HG03439 (cell line): ENCODE data around the gene LRMDA.
"Not testable (repeated sequence)": the region's sequence is repeated elsewhere in the genome, so short reads cannot be mapped to it uniquely, and the experiment has no call there.

ENCODE experiments used
- ATAC-seq: cut with Tn5 transposase; IDR thresholded peaks from one replicate; pipeline ENCODE4 v1.9.1; 2021; ENCODE audit warnings: mild to moderate bottlenecking, moderate library complexity; ENCODE audit not compliant: unreplicated experiment

The LRMDA gene

GRCh38 chr10:75605096-75605495 lies 173.7 kb downstream of the LRMDA start:
- no peak for ATAC-seq

- not testable (repeated sequence) for ATAC-seq
These were observed 174.4 kb downstream of the LRMDA start for GRCh38 chr10:75605795-75606194.

- no peak for ATAC-seq
These were observed 174.9 kb downstream of the LRMDA start for GRCh38 chr10:75606203-75606779.

- no peak for ATAC-seq
These were observed 176.2 kb downstream of the LRMDA start for GRCh38 chr10:75607576-75607975.

GRCh38 chr10:75610183-75610582 lies 178.8 kb downstream of the LRMDA start:
- no peak for ATAC-seq

GRCh38 chr10:75611172-75611992 lies 180.0 kb downstream of the LRMDA start:
- no peak for ATAC-seq

- ATAC-seq, result no peak
These were observed 180.6 kb downstream of the LRMDA start for GRCh38 chr10:75611993-75612372.

- no peak for ATAC-seq
These were observed 181.7 kb downstream of the LRMDA start for GRCh38 chr10:75612904-75613684.

- ATAC-seq, result no peak
These were observed 182.5 kb downstream of the LRMDA start for GRCh38 chr10:75613685-75614504.

GRCh38 chr10:75616076-75616475 lies 184.7 kb downstream of the LRMDA start:
- ATAC-seq, result no peak

GRCh38 chr10:75616874-75617478 lies 185.6 kb downstream of the LRMDA start:
- ATAC-seq, result no peak

- ATAC-seq, result no peak
These were observed 186.2 kb downstream of the LRMDA start for GRCh38 chr10:75617485-75618155.

GRCh38 chr10:75619635-75620034 lies 188.2 kb downstream of the LRMDA start:
- no peak for ATAC-seq

GRCh38 chr10:75620356-75620755 lies 188.9 kb downstream of the LRMDA start:
- no peak for ATAC-seq

- not testable (repeated sequence) for ATAC-seq
These were observed 189.6 kb downstream of the LRMDA start for GRCh38 chr10:75621003-75621402.

GRCh38 chr10:75622503-75622902 lies 191.1 kb downstream of the LRMDA start:
- no peak for ATAC-seq

GRCh38 chr10:75623310-75624093 lies 192.1 kb downstream of the LRMDA start:
- no peak for ATAC-seq

GRCh38 chr10:75624638-75625037 lies 193.2 kb downstream of the LRMDA start:
- no peak for ATAC-seq

GRCh38 chr10:75630746-75631145 lies 199.3 kb downstream of the LRMDA start:
- no peak for ATAC-seq
